ENCODE results near the gene HNRNPF. TPM values are rescaled to one million over a fixed set of nuclear protein-coding genes. Genes with fewer than 3 reads are reported as not detected.

The HNRNPF gene
- total and polyA plus RNA-seq, 4 donors: 64.5 to 150 (median 113) TPM

DNA sequence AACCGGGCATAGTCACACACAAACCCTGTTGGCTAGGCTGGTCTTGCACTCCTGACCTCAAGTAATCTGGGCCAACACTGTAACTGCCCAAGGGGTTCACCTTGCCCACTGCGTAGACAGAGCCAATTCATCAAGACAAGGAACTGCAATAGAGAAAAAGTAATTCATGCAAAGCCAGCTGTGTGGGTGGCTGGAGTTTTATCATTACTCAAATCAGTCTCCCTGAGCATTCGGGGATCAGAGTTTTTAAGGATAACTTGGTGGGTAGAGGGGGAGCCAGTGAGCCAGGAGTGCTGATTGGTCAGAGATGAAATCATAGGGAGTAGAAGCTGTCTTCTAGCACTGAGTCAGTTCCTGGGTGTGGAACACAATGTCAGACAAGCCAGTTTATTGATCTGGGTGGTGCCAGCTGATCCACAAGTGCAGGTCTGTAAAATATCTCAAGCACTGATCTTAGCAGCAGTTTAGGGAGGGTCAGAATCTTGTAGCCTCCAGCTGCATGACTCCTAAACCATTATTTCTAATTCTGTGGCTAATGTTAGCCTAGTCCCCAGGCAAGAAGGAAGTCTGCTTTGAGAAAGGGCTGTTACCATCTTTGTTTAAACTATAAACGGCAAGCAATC, 53.1 kb downstream of the HNRNPF start (continued):
- TF ChIP-seq, protein P1, sequence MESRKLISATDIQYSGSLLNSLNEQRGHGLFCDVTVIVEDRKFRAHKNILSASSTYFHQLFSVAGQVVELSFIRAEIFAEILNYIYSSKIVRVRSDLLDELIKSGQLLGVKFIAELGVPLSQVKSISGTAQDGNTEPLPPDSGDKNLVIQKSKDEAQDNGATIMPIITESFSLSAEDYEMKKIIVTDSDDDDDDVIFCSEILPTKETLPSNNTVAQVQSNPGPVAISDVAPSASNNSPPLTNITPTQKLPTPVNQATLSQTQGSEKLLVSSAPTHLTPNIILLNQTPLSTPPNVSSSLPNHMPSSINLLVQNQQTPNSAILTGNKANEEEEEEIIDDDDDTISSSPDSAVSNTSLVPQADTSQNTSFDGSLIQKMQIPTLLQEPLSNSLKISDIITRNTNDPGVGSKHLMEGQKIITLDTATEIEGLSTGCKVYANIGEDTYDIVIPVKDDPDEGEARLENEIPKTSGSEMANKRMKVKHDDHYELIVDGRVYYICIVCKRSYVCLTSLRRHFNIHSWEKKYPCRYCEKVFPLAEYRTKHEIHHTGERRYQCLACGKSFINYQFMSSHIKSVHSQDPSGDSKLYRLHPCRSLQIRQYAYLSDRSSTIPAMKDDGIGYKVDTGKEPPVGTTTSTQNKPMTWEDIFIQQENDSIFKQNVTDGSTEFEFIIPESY (IDR thresholded peaks at IDR 0.05): no peak
- TF ChIP-seq, protein P2, sequence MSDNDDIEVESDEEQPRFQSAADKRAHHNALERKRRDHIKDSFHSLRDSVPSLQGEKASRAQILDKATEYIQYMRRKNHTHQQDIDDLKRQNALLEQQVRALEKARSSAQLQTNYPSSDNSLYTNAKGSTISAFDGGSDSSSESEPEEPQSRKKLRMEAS (IDR thresholded peaks at IDR 0.05): no peak
- TF ChIP-seq, protein P3, sequence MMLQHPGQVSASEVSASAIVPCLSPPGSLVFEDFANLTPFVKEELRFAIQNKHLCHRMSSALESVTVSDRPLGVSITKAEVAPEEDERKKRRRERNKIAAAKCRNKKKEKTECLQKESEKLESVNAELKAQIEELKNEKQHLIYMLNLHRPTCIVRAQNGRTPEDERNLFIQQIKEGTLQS (IDR thresholded peaks at IDR 0.05): no peak

DNA sequence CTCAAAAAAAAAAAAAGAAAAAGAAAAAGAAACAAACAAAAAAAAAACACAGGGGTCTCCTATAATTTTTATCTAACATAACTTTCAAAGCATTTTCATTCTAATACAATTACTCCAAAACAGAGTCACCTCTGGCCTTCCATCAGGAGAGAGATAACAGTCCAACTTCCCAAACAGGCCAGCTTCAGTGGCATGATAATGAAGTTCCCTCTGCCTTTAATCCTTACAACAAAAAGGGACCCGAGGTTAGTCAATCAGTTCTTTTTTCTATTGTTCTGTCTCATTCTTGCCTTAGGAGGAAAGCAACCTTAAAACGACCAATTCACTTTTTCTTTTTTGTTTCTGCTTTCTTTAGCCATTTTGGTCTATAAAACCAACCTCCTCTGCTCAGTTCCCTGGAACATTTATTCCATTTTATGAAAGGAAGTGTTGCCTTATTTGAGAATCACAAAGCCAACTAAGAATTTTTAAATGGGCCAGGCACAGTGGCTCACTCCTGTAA, 54.1 kb downstream of the HNRNPF start:
- H3K36me3 ChIP-seq (ENCODE audit: control insufficient read depth in 4 of 4, insufficient read depth in 3 of 4, low read depth in 1 of 4, low read length in 3 of 4): no peaks in the 10 kb centered on the region
- no peak overlapping the region for H3K9ac ChIP-seq (ENCODE audit: low read depth in 1 of 2, low read length in 2 of 2)
- H3K4me3 ChIP-seq (ENCODE audit: low read depth in 1 of 3, low read length in 3 of 3): no peak overlapping the region
- DNase-seq (ENCODE audit: low spot score): no peak
- H3K9me3 ChIP-seq (ENCODE audit: control insufficient read depth in 4 of 4, low read length in 3 of 4): no peaks in the 10 kb centered on the region
- H3K27ac ChIP-seq (ENCODE audit: low read depth in 1 of 2, low read length in 2 of 2): no peak overlapping the region
- no peaks in the 10 kb centered on the region for H3K27me3 ChIP-seq (ENCODE audit: control insufficient read depth in 4 of 4, insufficient read depth in 4 of 4, low read length in 3 of 4)
- peaks cover 0 to 1% (median 0%) of the 10 kb centered on the region in 4 donors for H3K4me1 ChIP-seq (ENCODE audit: control insufficient read depth in 4 of 4, insufficient read depth in 4 of 4, low read length in 3 of 4)
- TF ChIP-seq, protein P1 (IDR thresholded peaks at IDR 0.05): no peak
- TF ChIP-seq FOXA1 (IDR thresholded peaks at IDR 0.05): no peak
- no peak for TF ChIP-seq NR2F2 (IDR thresholded peaks at IDR 0.05)
- no peak for TF ChIP-seq GABPA (IDR thresholded peaks at IDR 0.05 in 1 of 2, conservative IDR thresholded peaks at IDR 0.05 in 1 of 2)
- no peak for TF ChIP-seq HNF4A (conservative IDR thresholded peaks at IDR 0.05)
- TF ChIP-seq SP1 (IDR thresholded peaks at IDR 0.05): no peak
- TF ChIP-seq EGR1 (IDR thresholded peaks at IDR 0.05; ENCODE audit: low read depth in 2 of 2): no peak
- 29% methylated on average over 2 of the region's 2 CpGs for WGBS

DNA sequence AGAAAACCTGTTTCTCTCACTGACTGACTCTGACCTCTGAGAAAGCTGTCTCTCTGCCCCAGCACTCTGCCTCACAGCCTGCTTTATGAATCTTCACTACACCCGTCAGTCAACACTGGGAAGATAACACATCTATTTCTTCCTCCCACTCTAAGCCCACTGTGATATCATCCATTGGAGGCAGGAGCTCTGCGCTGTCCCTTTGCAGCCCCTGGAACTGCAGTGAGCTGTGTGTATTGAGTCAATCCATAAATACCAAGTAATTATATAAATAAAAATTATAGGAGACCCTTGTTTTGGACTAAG, 54.7 kb downstream of the HNRNPF start:
- no peak for DNase-seq (ENCODE audit: low spot score)
- H3K27ac ChIP-seq (ENCODE audit: low read depth in 1 of 2, low read length in 2 of 2): no peak overlapping the region
- H3K4me3 ChIP-seq (ENCODE audit: low read depth in 1 of 3, low read length in 3 of 3): no peak overlapping the region
- no peaks in the 10 kb centered on the region for H3K36me3 ChIP-seq (ENCODE audit: control insufficient read depth in 4 of 4, insufficient read depth in 3 of 4, low read depth in 1 of 4, low read length in 3 of 4)
- H3K4me1 ChIP-seq (ENCODE audit: control insufficient read depth in 4 of 4, insufficient read depth in 4 of 4, low read length in 3 of 4): peaks cover 0 to 1% (median 0%) of the 10 kb centered on the region in 4 donors
- WGBS: 78% methylated on average over 2 of the region's 2 CpGs
- no peaks in the 10 kb centered on the region for H3K9me3 ChIP-seq (ENCODE audit: control insufficient read depth in 4 of 4, low read length in 3 of 4)
- H3K9ac ChIP-seq (ENCODE audit: low read depth in 1 of 2, low read length in 2 of 2): no peak overlapping the region
- H3K27me3 ChIP-seq (ENCODE audit: control insufficient read depth in 4 of 4, insufficient read depth in 4 of 4, low read length in 3 of 4): no peaks in the 10 kb centered on the region
- TF ChIP-seq EGR1 (IDR thresholded peaks at IDR 0.05; ENCODE audit: low read depth in 2 of 2) (no peak), TAF1 (conservative IDR thresholded peaks at IDR 0.05) (no peak), SP1 (IDR thresholded peaks at IDR 0.05) (no peak), FOXA2 (IDR thresholded peaks at IDR 0.05) (no peak), HNF4G (IDR thresholded peaks at IDR 0.05) (no peak), RAD21 (IDR thresholded peaks at IDR 0.05) (no peak), GABPA (IDR thresholded peaks at IDR 0.05 in 1 of 2, conservative IDR thresholded peaks at IDR 0.05 in 1 of 2) (no peak), FOXA1 (IDR thresholded peaks at IDR 0.05) (no peak), NR2F2 (IDR thresholded peaks at IDR 0.05) (no peak)
- TF ChIP-seq, protein P4, sequence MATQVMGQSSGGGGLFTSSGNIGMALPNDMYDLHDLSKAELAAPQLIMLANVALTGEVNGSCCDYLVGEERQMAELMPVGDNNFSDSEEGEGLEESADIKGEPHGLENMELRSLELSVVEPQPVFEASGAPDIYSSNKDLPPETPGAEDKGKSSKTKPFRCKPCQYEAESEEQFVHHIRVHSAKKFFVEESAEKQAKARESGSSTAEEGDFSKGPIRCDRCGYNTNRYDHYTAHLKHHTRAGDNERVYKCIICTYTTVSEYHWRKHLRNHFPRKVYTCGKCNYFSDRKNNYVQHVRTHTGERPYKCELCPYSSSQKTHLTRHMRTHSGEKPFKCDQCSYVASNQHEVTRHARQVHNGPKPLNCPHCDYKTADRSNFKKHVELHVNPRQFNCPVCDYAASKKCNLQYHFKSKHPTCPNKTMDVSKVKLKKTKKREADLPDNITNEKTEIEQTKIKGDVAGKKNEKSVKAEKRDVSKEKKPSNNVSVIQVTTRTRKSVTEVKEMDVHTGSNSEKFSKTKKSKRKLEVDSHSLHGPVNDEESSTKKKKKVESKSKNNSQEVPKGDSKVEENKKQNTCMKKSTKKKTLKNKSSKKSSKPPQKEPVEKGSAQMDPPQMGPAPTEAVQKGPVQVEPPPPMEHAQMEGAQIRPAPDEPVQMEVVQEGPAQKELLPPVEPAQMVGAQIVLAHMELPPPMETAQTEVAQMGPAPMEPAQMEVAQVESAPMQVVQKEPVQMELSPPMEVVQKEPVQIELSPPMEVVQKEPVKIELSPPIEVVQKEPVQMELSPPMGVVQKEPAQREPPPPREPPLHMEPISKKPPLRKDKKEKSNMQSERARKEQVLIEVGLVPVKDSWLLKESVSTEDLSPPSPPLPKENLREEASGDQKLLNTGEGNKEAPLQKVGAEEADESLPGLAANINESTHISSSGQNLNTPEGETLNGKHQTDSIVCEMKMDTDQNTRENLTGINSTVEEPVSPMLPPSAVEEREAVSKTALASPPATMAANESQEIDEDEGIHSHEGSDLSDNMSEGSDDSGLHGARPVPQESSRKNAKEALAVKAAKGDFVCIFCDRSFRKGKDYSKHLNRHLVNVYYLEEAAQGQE (IDR thresholded peaks at IDR 0.05): no peak
- TF ChIP-seq, protein P2 (IDR thresholded peaks at IDR 0.05): no peak
- TF ChIP-seq, protein P5, sequence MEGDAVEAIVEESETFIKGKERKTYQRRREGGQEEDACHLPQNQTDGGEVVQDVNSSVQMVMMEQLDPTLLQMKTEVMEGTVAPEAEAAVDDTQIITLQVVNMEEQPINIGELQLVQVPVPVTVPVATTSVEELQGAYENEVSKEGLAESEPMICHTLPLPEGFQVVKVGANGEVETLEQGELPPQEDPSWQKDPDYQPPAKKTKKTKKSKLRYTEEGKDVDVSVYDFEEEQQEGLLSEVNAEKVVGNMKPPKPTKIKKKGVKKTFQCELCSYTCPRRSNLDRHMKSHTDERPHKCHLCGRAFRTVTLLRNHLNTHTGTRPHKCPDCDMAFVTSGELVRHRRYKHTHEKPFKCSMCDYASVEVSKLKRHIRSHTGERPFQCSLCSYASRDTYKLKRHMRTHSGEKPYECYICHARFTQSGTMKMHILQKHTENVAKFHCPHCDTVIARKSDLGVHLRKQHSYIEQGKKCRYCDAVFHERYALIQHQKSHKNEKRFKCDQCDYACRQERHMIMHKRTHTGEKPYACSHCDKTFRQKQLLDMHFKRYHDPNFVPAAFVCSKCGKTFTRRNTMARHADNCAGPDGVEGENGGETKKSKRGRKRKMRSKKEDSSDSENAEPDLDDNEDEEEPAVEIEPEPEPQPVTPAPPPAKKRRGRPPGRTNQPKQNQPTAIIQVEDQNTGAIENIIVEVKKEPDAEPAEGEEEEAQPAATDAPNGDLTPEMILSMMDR (IDR thresholded peaks at IDR 0.05; ENCODE audit: low read depth, low read length, missing input control): no peak
- TF ChIP-seq, protein P3 (IDR thresholded peaks at IDR 0.05): no peak
- TF ChIP-seq, protein P1 (IDR thresholded peaks at IDR 0.05): no peak
